ENCODE results near the gene MDN1. TPM values are rescaled to one million over a fixed set of nuclear protein-coding genes. Genes with fewer than 3 reads are reported as not detected.
"Not testable (repeated sequence)": the region's sequence is repeated elsewhere in the genome, so short reads cannot be mapped to it uniquely, and the experiment has no call there.

The MDN1 gene
- total RNA-seq, 1 experiment from 2014 or later = 30.1 TPM

DNA sequence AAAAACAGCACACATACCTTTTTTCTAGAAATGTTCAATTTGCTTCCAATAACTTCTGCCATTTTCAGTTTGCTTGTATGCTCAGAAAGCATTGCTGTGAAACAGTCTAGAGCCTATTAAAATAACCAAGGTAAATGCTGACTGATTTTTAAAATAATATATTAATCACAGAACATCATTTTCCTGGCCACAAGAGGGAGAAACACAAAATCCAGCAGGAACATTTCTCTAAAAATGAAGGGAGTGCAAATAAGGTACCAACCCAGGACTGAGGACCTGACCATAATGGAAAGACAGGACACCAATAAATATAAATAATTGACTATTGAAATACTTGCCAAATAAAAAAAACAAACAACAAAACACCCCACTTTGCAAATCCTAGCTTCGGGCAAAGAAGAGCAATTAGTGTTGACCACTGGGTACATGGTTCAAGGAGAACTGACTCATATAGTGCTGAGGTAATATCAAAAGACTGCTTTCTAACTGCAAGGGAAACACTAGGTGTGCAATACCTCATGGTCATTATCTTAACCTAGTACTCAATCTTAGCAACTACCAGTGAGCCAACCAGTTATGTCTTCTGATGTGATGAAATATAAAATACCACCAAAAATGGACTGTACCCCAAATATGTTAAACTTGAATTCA, 42.9 kb downstream of the MDN1 start:
- no peak for DNase-seq (ENCODE audit: low spot score)

DNA sequence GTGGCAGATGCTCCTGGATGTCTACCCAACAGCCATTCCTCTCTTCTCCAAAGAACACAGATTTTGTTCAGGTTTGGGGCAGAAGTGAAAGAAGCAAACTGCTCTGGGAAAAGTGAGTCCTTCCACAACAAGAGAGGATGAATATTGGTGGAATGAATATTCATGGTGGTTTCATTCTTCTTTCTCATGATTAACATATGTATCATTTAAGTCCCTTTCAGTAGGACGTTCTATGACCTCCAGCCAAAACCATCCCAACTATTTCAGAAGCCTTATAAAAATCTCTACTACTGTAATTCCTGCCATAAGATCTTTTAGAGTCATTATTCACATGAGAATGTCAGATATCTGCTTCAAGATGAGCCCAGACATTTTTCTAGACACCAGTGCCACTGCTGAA, 44.4 kb downstream of the MDN1 start:
- DNase-seq (ENCODE audit: low spot score) = no peak

DNA sequence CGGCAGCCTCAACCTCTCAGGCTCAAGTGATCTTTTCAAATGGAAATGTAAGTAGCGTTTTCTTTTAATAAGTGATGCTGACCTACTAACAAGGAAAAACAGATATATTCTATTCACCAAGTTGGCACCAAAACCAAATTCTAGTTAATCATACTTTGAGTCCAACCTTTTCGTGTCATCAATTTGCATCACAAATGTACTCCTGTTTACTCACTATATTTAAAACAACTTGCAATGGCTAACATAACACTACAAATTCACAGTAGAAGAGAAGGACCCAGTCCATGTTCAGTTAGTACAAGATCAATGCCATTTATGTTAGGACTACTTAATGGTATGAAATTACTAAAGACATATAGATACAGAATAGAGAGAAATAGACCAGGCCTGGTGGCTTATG, 50.0 kb downstream of the MDN1 start:
- DNase-seq (ENCODE audit: low spot score) = no peak

DNA sequence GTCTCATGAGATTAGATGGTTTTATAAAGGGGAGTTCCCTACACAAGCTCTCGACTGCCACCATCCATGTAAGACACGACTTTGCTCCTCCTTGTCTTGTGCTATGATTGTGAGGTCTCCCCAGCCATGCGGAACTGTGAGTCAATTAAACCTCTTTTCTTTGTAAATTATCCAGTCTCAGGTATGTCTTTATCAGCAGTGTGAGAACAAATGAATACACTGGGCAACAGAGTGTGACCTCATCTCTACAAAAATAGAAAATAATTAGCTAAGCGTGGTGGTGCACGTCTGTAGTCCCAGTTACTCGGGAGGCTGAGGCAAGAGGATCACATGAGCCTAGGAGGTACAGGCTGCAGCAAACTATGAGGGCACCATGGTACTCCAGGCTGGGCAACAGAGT, 51.3 kb downstream of the MDN1 start:
- no peak for DNase-seq (ENCODE audit: low spot score)

DNA sequence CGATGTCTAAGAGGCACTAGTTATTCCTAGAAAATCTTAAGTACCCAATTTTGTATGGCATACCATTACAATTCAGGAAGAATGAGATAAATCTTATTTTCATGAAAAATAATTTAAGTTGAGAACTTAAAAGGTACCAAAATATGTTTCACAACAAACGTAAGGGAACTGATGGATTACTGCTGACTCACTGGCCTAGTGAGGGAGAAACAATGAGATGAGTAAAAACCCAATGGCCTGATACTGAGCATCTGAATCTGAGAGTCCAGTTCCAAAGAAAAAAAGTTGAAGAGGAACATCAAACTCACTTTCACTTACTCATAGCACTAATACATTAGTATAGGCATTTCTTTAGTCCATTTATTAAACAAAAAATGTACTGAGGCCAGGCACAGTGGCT, 56.0 kb downstream of the MDN1 start:
- DNase-seq (ENCODE audit: low spot score) = no peak

DNA sequence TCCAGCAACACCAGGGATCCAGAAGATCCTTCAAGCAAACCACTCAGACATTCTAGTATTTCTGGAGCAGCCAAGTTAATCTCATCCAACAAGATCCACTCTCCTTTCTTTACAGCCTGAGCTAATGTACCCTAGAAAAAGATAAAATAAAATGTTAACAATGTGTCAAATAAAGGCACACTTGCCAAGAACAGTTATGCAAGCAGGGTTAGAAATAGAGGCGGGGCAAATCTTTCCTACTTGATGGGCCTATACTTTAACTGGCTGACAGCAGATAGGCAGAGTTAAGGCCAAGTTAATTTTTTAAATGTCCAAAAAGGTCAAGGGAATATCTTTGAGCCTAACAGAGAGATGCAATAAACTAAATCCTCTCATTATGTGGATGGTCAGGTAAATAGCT, 60.8 kb downstream of the MDN1 start:
- DNase-seq (ENCODE audit: low spot score) = no peak

DNA sequence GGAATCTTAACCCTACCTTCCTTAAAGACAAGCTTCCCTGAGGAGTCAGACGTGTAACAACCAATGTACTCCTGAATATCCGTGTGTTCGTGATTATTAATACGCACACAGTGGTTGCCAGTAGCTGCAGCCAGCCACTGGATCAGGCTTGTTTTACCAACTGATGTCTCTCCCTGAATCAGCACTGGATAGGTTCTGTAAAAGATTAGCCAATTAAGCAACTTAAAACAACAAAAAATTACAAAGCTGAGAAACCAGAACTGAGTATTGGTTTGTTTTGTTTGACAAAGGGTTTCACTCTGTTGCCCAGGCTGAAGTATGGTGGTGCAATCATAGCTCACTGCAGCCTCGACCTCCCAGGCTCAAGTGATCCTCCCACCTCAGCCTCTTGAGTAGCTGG, 69.3 kb downstream of the MDN1 start:
- no peak for DNase-seq (ENCODE audit: low spot score)

DNA sequence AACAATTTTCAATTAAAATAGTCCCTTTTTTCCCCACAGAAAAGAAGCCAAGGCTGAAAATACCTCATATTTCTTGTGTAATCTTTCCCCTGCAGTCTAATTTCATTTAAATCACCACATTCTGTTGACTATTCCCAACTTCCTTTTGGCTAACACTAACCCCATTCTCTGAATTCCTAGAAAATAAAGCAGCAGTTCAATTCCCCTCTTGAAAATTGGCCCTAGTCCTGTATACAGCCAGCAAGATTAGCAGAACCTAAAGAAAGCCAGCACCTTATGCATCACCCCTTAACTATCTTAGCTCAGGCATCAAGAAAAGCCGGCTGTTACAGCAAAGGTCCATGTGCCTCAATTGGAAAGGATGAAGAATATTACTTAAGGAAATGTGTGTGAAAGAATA, 69.7 kb downstream of the MDN1 start:
- no peak for DNase-seq (ENCODE audit: low spot score)

DNA sequence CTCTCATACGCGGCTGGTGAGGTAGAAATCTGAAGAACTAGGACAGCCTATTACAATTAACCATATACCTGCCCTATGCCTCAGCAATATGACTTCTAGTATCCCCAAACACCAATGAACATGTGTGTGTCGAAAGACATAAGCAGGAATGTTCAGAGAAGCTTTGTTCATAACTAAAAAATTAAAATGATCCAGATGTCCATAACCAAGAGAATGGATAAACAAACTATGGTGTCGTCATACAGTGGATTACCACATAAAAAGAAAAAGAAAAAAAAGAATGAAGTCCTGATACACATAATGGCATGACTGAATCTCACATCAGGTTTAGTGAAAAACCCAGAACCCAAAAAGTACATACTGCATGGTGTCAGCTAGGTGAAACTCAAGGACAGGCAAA, 73.9 kb downstream of the MDN1 start:
- no peak for DNase-seq (ENCODE audit: low spot score)

DNA sequence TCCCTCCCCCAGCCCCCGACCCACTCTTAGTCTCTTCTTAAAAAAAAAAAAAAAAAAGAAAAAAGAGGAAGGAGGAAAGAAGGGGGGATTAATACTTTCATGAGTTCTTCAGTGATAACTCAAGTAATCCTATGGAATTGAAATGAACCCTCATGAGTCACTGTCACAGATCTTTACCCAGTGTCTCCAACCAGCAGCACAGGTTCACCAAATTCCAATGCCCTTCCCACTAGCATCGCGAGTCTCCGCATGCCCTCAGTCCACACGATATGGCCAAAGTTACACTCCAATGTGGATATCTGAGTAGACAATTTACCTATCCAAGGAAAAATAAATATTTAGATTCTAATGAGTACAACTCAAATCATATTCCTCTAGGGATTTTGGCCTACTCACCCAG, 74.5 kb downstream of the MDN1 start:
- no peak for DNase-seq (ENCODE audit: low spot score)

DNA sequence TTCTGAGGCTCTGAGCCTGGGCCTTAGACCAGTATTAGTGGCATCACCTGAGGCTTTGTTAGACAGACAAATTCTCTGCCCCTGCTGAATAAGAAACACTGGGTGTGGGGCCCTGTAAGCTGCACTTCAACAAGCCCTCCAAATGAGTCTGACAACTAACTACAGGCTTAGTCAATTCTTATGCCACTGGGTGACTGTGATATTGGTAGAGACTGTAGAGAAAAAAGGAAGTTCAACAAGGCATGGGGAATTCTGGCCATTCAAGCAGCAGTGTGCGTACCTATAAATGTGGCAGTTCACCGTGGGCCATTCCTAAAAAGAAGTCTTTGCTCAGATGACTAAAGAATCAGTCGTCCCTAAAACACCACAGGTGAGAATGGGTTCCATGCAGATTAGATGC, 82.7 kb downstream of the MDN1 start:
- DNase-seq (ENCODE audit: low spot score) = no peak

DNA sequence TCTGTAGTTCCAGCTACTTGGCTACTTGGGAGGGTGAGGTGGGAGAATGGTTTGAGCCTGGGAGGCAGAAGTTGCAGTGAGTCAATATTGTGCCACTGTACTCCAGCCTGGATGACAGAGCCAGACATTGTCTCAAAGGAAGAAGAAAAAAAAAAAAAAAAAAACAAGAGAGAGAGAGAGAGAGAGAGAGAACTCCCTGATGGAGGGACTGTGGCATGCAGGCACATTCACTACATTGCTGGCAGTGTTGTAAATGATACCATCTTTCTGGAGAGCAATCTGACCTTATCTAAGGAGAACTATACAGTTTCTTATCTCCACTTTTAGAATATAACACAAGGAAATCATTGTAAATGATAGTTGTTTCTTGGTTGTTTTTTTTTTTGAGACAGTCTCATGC, 85.1 kb downstream of the MDN1 start:
- DNase-seq (ENCODE audit: low spot score) = no peak

DNA sequence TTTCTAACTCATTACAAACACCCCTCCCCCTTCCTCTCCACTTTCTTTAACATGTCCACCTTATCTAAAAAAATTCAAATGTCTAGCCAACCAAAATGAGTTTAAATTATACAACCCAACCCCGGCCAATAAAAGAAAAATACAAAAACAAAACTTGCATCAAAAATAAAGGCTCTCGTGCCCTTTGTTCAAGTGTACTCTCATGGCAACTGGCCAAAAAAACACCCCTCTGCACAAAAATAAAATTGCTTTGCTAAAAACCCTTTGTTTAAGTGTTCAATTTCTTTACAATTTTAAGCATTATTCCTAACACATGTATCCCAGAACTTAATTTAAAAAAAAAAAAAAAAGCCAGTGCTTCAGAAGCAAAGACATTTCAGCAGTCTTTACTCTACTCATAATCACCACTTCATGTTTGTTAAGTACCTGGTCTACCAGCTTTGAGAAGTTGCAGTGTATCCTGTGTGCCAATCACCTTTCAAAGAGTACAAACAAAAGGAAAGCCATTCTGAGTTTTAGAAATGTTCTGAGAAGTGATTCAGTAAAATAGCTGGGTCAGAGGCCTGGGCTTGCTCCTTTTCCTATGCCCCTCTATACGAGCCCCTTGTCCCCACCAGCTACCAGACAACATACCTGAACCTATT, 87.5 kb downstream of the MDN1 start:
- no peak for DNase-seq (ENCODE audit: low spot score)

DNA sequence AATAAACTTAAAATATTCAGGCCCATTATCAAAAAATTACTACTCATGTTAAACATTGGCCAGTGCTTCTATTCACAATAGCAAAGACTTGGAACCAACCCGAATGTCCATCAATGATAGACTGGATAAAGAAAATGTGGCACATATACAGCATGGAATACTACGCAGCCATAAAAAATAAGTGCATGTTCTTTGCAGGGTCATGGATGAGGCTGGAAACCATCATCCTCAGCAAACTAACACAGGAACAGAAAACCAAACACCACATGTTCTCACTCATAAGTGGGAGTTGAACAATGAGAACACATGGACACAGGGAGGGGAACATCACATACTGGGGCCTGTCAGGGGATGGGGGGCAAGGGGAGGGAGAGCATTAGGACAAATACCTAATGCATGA, 88.3 kb downstream of the MDN1 start:
- not testable (repeated sequence) for DNase-seq (ENCODE audit: low spot score)

DNA sequence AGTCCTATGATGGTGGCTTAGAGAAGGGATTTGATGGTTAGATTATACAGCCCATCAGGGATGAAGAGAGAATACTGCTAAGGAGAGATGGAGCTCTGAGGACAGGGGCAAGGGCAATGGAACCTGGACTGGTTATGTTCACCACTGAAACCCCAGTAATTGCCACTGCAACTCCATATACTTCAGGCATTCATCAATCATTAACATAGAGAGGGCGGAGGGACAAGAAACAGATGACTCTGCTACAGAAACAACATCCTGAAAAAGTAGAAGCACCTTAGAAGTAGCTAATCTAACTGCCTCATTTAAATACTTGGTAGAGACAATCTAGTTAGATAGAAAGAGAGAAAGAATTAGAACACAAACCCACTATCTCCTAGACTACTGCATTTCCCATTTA, 89.8 kb downstream of the MDN1 start:
- DNase-seq (ENCODE audit: low spot score) = no peak

DNA sequence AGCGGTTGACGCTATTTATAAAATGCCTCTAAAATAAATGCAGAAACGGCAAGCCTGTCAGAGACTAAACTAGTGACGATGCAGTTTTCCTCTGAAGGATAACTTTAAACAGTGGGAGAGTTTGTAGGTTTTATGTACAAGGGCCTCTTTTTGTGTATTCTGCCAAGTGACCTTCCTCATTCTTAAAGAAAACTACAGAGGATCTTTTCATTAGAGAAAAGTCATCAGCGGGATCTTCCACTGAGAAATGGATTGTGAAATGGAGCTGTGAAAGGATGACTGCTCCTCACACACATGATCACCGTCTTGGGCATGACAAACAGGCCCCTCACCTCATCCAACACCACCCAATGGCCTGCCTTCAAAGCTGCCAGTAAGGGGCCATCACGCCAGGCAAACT, 92.1 kb downstream of the MDN1 start:
- no peak for DNase-seq (ENCODE audit: low spot score)

DNA sequence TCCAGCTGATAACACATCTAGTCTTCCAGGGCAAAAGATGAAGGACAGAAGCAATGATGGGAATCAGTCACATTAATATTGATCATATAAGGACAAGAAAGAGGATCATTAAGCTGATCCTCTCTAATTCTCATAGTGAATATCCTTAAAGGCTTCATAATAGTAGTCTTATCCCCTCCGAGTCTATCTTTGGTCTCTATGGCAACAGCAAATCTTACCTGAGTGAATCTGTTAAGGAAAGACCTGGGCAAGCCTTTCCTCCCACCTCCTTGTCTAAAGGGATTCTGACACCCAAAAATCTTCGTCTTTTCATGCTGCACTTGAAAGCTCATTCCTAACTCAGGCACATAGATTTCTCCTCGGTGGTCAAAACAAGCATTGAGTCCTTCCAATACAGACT, 94.6 kb downstream of the MDN1 start:
- DNase-seq (ENCODE audit: low spot score) = no peak

DNA sequence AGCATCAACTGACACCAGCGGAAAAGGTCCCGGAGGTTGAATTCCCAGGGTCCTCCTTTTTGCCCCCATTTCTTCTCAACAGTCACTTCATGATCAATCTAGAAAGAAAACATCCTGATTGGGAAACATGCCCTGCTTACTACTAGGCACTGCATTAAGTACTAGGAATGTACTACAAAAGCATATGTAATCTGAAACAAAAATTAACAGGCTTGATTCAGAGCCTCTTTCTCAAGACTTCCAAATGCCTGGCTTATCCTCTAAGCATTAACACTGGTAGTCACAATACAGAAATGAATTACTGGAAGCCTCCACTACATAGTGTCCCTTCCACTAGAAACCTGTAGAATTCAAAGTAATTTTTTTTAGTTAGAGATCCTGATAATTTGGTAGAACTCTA, 96.5 kb downstream of the MDN1 start:
- DNase-seq (ENCODE audit: low spot score) = no peak

DNA sequence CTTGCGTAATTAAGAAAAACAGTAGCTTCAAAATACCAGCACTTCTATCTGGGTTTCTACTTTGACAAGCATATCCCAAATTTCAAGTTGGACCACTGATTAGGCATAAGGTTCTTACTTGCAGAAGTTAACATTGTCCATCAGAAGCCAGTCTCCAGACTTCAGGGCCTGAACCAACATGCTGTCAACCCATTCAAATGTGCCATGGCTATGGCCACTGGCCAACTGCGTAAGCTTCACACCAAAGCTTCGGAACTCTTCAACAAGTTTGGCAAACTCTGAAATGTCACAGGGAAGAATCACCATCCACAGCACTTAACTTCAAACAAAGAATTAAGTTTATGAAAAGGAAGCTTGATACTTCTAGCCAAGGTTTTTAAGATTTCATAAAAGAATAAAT, 103.1 kb downstream of the MDN1 start:
- no peak for DNase-seq (ENCODE audit: low spot score)

DNA sequence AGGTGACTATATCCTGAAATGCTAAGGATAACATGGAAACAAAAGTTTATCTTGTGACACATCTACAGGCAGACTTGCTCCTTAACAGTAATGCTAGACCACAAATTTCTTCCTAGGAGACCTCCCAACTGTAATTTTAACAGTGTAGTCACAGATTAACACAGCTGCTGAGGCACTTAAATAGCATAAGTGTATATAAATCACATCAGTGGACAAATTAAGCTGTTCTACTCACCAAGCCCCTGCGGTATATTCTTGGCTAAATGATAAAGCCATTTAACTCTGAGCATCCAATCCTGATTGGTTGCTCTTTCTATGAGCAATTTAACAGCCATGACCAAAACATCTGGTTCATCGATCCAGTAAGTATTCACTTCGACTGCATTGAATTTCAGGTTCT, 107.8 kb downstream of the MDN1 start:
- no peak for DNase-seq (ENCODE audit: low spot score)

DNA sequence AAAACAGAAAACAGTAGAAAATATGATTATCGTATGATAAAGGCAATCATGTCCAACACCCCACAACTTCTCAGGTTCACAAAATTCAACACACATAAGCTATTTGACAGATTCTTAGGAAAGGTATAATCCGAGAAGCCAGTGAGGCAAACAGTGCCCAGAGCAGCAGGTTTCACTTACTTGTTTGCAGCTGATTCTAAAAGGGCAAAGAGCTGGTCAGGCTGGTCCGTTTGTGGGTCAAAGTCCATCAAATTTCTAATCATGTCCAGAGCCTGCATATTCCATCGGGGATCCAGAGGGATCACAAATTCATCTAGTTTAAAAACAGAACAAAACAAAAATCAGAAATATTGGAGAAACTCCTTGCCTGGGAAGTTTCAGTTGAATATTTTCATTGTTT, 111.3 kb downstream of the MDN1 start:
- DNase-seq (ENCODE audit: low spot score) = no peak

DNA sequence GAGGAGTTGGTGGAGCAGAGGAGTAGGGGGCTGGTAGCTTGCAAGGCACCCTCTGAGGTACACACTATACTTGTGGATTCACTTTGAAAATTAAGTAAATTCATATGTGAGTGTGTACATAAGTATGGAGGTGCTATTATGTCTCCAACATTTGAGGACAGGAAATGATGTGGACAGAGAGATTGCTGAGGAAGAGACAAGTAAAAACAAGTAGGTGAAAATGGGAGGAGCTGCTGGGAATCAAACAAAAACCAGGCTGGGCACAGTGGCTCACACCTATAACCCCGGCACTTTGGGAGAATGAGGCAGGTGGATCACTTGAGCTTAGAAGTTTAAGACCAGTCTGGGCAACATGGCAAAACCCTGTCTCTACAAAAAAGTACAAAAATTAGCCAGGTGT, 111.8 kb downstream of the MDN1 start:
- no peak for DNase-seq (ENCODE audit: low spot score)

DNA sequence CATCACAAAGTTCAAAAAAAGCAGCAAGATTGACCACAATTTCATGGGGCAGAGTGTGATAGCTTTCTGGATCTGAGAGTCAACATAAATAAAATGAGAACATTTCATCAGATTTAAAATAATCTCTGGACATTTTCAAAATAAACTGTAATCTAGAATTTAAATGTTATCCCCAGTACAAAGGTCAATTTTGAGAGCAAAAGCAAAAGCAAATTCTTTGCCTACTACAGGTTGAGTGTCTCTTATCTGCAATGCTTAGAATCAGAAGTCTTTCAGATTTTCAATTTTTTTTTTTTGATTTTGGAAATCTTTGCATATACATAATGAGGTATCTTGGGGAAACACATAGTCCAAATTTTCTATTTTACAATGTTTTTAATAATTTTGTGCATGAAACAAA, 113.5 kb downstream of the MDN1 start:
- no peak for DNase-seq (ENCODE audit: low spot score)

DNA sequence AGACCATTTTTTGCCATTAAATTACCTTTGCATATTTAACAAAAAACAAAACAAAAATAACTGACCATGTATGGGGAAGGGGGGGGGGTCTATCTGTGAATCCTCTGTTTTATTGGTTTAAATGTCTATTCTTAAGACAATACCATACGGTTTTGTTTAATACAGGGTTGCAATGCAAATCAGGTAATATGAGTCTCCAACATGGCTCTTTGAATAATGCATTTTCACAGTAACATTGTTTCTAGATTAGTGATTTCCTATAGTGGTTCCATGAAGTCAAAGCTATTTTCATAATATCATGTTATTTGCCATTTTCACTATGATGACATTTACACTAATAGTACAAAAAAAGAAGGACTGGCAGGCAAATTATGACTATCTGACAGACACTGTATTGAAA, 116.3 kb downstream of the MDN1 start:
- no peak for DNase-seq (ENCODE audit: low spot score)
